ENCODE results near the gene ZNF536.
"Not testable (repeated sequence)": the region's sequence is repeated elsewhere in the genome, so short reads cannot be mapped to it uniquely, and the experiment has no call there.

Gene ZNF536

DNA sequence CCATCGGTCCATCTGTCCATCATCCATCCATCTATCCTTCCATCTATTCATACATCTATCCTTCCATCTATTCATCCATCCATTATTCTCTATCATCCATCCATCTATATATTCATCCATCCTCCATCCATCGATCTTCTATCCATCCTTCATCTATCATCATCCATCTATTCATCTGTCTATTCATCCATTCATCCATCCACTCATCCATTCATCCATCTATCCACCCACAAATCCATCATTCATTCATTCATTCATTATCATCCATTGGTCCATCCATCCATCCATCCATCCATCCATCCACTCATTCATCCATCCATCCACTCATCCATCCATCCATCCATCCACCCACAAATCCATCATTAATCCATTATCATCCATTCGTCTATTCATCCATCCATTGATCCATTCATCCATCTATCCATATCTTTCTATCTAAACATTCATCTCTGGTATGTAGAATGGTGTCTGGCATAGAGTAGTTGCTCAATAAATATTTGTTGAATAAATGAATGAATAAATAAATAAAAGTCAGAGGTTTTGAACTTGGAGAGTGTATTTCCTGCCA lies 36.6 kb downstream of the ZNF536 start:
- H3K4me3 ChIP-seq (ENCODE audit: low read depth, low read length), result no peak overlapping the region

DNA sequence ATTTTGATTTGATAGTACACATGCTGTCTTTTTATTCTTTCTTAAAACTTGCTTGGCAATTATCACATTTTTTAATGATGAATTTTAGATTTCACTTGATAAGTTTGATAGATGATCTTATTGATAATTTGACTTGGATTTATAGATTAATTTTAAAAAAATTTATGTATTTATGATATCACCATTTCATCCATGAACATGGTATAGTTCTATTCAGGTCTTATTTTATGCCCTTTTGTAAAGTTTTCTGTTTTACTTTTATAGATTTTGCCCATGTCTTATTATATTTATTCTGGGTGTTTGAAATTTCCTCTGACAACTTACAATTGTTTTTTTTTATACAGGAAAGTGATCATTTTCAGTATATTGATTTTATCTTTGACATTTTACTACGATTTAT lies 39.5 kb downstream of the ZNF536 start:
- no peak overlapping the region for H3K4me3 ChIP-seq (ENCODE audit: low read depth, low read length)

DNA sequence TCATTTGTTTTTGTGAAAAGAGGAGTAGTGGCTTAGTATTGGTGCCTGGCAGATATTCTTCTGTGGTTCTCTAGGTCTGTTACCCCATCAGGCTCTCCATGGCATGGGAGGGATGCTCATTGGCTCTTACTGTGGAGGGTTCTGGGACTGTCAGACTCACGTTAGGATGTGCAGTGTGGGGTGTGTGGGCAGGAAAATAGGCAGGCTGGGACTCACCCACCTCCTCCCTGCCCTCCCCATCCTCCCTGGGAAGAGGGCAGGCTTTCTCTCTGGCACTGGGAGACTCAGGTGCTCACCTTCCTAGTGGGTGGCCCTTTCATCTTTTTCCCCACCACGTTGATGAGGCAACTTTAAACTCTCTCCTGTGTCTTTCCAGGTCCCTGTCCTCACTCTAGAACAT lies 44.2 kb downstream of the ZNF536 start:
- no peak overlapping the region for H3K4me3 ChIP-seq (ENCODE audit: low read depth, low read length)

DNA sequence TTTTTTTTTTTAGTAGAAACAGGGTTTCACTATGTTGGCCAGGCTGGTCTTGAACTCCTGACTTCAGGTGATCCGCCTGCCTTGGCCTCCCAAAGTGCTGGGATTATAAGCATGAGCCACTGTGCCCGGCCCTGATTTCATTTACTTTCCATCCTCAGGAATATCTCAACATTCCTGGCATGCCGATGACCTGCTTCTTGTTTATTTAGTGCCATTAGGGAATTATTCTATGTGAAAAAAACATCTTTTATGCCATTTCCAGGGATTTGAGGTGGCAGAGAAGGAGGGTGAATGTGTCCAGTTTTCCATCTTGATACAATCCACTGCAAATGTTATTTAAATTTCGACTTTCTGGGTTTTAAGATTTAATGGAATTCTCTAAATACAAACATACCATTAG lies 45.0 kb downstream of the ZNF536 start:
- H3K4me3 ChIP-seq (ENCODE audit: low read depth, low read length), result not testable (repeated sequence)

DNA sequence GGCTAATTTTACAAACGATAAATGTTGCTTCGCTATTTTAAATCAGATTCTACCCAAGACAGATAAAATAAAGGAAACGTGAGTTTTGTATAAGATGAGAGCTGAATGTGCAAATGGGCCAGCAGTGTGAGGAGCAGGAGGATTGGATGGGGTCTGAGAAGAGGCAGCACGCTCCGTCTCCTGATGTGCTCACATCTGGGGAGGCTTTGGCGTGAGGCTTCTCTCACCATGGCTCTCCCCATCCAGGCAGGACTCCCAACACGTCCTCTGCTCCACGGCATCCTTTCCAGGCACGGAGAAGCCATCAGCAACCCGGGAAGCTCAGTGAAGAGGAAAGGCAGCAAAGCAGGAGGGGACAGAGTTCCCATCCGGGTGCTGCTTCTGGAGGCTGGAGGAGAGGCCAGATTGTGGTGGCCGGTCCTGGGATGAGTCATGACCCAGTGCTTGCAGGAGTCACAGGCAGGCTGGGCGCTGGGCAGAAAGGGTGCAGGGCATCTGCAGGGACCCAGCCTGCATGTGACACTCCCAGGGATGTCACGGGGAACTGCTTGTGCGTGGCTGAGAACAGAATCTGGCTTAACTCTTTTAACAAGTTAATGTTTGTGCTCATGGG lies 47.5 kb downstream of the ZNF536 start:
- no peak overlapping the region for H3K4me3 ChIP-seq (ENCODE audit: low read depth, low read length)

DNA sequence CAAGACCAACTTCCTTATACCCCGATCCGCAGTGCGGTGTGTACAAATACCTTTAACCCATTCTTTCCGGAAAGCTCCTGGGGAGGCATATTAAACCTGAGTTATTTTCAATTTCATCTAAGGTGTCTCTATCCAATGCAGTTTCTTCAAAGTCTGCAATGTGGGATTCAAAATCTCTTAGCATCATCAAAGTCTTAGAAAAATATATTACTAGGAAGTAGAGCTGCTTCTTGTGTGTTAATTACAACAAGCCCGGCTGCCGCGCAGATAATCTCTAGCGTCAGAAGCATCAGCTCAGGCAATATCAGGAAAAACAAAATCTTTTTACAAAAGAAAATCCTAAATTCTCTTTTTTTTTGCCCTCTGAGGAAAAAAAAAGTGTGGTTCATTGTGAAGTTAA lies 48.1 kb downstream of the ZNF536 start:
- H3K4me3 ChIP-seq (ENCODE audit: low read depth, low read length), result no peak overlapping the region

DNA sequence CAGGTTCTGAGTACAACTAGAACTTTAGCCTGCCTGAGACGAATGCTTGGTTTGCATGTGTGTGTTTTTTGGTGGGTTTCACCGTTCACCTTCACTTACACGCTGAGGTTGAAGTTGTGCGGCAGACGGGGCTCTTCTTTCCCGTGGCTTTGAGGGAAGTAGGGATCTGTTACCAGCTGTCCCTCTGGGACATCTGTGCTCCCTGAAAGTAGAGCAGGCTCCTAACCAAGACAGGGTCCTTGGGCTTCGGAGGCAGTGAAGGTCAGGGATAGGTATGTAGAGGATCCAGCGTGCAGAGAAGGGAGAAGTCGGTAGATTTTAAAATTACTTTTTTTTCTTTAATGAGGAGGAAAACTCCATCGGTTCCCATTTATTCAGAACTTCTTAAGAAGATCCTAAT lies 48.7 kb downstream of the ZNF536 start:
- no peak overlapping the region for H3K4me3 ChIP-seq (ENCODE audit: low read depth, low read length)

DNA sequence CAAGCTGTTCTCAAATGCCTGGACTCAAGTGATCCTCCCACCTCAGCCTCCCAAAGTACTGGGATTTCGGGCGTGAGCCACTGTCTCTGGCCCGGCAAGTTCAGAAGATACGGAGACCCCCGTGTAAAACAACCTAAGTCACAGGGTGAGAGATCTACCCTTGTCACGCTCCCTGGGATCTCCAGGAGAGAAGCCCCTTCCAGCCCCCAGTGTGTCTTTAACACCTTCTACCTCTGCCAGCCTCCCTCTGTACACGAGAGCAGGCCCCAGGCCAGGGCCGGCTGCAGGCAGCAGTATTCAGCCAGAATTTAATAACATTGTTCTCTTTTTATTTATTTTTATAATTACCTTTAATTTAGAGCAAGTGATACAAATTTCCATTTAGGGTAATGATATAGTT lies 49.4 kb downstream of the ZNF536 start:
- no peak overlapping the region for H3K4me3 ChIP-seq (ENCODE audit: low read depth, low read length)

DNA sequence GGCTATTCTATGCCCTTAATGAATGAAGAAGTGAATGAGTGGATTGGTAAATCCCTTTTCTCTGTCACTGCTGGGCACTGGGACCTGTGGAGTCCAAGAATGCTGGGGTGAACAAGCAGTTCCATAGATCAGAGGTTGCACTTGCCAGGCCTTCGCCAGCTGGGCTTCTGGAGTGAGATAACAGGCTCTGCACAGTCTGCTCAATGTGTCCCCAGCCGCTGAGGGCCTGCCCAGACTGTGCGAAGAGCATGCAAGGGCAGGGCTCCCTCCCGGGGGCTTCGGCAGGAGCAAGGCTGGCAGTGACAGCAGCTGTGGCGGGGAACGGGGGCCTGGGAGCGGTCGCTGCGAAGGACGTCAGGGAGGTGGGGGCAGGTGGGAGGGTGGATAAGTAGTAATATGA lies 51.3 kb downstream of the ZNF536 start:
- H3K4me3 ChIP-seq (ENCODE audit: low read depth, low read length), result no peak overlapping the region

DNA sequence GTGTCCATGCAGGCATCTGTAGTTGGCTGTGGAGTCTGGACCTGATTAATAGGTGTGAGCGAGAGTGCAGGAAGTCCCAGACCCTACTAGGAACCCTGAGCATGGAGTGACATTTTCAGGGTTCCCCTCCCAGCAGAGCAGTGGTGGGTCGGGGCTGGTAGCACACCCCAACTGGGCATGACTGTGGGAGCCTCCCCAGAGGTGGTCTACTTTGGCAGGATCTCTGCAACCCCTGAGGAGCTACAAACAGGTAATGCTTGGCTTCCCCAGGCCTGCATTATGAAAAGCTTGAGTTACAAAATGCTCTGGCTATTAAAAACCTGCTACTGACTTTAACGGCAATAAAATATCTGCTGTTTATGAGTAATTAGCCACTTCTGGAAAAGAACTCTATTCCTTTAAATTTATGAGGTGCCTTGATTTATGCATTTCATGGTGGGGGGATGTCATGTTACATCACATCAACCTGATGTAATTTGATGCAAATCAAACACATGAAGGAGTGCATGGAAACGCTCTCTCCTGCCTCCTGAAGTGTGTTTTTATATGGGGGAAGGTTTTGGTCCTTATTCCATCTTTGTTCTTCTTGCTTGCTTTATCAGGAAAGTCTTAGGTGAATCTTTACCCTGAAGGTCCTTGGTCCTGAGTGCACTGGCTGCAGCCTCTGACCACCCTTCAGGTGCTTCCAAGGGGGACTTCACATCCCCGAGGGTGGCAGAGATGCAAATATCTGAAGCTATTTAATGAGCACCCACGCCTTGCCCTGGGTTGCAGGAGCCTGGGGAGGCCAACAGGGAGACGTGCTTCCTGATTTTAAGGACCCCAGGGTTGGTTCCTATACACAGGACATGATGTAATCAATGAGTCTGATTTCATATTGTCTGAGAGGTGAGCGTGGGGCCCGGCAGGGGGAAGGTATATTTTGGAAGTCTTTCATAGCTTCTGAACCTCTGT lies 54.0 kb downstream of the ZNF536 start:
- H3K4me3 ChIP-seq (ENCODE audit: low read depth, low read length), result no peak overlapping the region

DNA sequence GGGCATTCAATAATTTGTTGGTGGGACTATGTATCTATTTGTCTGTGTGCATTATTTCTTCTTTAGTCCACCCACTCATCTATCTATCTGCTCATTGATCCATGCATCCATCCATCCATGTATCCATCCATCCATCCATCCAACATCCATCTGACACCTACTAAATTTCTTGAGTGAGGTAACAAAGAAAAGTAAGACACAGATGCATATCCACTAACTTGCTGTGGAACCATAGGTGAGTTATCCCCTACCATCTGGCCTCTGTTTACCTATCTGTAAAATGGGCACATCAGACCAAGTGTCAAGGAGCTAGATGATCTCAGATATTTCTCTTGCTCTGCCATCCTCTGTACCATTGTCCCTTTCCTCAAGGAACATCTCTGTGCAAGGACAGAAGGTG lies 54.7 kb downstream of the ZNF536 start:
- H3K4me3 ChIP-seq (ENCODE audit: low read depth, low read length), result no peak overlapping the region

DNA sequence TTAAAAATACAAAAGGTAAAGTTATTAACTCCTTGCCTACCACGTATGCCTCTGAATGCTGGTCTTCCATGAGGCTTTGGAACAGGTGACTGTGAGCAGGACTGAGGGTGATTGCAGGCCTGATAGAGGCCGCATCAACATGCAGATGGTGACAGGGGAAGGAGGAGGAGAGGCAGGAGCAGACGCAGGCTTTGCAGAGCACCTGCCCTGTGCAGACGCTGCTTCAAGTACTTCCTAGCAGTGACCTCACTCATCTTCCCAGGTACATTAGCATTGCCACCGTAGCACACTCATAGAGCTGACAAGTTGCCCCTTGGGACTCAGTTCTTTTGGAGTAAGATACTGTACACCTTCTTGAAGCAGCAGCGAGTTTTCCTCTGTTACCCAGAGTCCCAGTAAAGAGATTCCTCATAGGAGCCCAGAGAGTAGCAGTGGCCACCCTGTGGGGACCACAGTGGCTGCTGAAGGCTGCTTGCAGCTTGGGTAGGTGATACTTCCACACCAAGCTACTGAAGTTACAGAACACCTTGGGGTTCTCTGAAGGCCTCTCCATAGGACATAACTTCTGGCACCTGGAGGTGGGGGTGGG lies 56.0 kb downstream of the ZNF536 start:
- no peak overlapping the region for H3K4me3 ChIP-seq (ENCODE audit: low read depth, low read length)

DNA sequence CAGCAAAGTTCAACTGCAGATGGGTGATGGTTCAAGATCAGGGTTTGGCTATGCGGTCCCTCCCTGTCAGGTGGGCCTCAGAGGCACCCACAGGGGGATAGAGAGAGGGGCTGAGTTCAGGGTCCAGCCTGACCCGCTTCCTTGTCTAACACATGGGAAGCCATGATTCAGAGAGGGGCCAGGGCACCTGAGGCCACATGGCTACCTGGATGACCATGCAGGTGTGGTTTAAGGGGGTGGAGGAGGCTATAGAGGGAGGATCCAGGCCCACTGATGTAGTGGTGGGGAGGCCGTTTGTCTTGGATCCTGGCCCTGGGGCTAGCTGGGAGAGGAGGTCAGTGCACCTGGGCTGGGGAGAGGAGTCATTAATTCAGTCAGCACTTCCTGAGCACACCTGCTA lies 56.7 kb downstream of the ZNF536 start:
- no peak overlapping the region for H3K4me3 ChIP-seq (ENCODE audit: low read depth, low read length)

DNA sequence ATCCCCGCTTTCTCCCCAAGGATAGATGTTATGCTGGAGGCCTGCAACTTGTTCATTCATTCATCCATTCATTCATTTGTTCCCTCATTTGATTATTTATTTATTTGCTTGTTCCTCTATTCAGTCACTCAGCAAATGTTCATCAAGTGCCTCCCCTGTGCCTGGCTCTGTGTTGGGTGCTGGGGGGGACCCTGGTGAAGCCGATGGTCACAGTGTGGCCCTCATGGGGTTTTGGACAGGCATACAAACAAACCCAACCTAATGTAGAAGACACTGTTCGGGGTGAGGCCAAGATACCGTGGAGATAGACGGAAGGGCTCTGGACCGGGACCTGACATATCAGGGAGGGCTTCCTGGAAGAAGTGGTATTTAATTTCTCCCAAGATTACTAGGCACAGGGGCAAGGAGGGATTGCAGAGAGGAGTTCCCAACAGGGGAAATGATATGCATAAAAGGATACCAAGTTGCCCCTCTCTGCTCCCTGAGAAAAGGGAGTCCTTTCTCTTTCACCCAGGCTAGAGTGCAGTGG lies 58.1 kb downstream of the ZNF536 start:
- no peak overlapping the region for H3K4me3 ChIP-seq (ENCODE audit: low read depth, low read length)

DNA sequence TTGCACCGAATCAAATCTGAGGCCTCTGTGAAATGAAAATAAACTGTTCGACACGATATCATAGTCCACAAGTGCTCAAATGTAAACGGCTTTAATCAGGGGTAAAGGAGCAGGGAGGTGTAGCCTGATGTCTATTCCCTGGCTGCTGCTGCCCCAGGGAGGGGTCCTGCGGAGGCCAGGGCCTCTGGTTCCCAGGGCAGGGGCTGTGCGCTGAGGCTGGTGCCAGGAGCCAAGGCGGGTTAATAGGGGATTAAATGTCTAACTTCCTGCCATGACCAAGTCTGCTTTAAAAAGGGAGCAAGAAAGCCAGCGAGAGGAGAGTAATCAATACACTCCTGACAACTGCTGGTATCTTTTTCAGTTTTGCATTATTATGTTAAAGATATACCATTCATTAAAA lies 59.4 kb downstream of the ZNF536 start:
- H3K4me3 ChIP-seq (ENCODE audit: low read depth, low read length), result no peak overlapping the region

DNA sequence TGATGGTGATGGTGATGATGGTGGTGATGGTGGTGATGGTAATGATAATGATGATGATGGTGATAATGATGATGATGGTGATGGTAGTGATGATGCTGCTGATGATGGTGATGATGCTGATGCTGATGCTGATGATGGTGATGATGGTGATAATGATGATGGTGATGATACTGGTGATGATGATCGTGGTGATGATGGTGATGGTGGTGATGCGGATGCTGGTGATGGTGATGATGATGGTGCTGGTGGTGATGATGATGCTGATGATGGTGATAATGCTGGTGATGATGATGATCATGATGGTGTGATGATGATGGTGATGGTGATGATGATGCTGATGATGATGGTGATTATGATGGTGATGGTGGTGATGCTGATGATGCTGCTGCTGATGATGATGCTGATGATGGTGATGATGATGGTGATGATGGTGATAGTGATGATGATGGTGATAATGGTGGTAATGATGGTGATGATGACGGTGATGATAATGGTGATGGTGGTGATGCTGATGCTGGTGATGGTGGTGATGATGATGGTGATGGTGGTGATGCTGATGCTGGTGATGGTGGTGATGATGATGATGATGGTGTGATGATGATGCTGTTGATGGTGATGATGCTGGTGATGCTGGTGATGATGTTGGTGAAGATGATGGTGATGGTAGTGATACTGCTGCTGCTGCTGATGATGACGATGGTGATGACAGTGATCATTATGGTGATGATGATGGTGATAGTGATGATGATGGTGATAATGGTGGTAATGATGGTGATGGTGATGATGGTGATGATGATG lies 62.8 kb downstream of the ZNF536 start:
- no peak overlapping the region for H3K4me3 ChIP-seq (ENCODE audit: low read depth, low read length)

DNA sequence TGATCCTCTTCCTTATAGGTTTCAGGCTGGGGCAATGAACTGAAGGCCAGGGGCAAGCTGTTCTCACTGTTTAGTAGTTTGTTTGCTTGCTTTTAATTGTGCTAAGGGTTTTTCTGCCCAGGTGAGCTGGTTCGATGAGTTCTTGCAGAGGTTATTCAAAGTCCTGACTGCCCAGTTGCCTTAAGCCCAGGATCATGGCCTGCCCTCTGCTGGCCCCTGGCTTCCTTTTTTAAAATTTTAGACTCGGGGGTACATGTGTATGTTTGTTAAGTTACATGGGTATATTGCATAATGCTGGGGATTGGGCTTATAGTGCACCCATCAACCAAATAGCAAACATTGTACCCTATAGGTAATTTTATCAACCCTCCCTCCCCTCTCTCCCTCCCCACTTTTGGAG lies 65.7 kb downstream of the ZNF536 start:
- no peak overlapping the region for H3K4me3 ChIP-seq (ENCODE audit: low read depth, low read length)

DNA sequence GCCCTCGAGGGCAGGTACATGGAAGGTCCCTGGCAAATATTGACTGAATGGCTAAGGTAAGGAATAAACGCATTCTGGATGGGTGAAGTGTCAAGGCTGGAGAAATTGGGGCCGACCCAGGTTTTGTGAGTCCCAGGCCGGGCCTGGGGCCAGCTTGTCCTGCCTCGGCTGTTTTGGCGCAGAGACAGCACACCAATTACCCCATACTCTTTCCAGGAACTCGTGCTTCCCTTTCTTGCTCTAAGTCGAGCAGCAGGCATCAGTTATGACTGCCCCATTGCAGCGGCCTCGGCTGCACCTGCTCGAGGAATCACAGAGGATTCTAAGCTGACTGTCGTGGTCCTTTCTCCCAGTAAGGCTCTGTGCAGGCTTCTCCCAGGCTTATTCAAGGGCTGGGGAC lies 67.1 kb downstream of the ZNF536 start:
- no peak overlapping the region for H3K4me3 ChIP-seq (ENCODE audit: low read depth, low read length)

DNA sequence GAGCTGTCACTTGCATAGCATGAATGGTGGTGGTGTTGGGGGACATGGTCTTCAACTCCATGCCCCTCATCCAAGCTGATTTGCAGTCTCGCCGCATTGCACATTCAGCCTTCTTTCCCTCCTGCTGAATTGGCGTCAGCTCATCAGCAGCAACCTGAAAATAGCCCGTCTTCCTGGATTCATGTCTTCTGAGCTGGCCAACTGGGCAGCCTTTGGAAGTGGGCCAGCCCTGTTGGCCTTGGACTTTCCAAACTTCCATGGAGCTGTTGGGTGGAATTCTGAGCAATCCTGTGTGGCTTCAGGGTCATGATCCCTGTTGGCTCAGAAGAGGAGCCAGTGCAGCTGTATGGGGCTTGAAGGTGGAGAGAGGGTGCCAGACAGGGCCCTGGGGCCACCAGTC lies 68.8 kb downstream of the ZNF536 start:
- no peak overlapping the region for H3K4me3 ChIP-seq (ENCODE audit: low read depth, low read length)

DNA sequence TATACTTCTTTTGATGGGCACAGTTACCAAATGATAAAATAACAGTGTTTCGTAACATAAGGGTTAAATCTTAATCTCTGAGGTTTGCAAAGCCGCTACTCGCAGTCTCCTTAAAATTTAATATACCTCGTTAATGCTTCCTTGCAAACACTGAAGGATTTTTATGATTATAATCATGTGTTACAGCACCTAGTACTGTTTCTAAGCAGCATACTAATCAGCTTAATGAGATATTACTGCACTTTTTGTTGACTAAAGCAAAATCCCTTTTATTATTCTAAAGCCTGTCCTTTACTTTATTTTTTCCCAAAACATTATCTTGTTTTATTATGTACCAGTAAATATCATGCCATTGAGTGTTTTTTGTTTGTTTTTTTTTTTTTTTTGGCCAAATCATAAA lies 70.5 kb downstream of the ZNF536 start:
- no peak overlapping the region for H3K4me3 ChIP-seq (ENCODE audit: low read depth, low read length)

Measured in iPS-11a (cell line).